Measurements from ENCODE around the gene BOD1L1.
A peak's percentile ranks its signal among the peaks of the same experiment; 100 is the strongest.

BOD1L1 gene

GRCh38 chr4:13558881-13559280, 68.6 kb downstream of the BOD1L1 start:
- ATAC-seq (no peak), DNase-seq (no peak)
- Mint-ChIP-seq H3K4me3 (no peak overlapping the region), H3K4me1 (no peaks in the 10 kb centered on the region), H3K36me3 (ENCODE audit: low read depth) (no peaks in the 10 kb centered on the region), H3K27ac (no peak overlapping the region), H3K9me3 (no peaks in the 10 kb centered on the region), H3K27me3 (peaks cover 17% of the 10 kb centered on the region)

DNA sequence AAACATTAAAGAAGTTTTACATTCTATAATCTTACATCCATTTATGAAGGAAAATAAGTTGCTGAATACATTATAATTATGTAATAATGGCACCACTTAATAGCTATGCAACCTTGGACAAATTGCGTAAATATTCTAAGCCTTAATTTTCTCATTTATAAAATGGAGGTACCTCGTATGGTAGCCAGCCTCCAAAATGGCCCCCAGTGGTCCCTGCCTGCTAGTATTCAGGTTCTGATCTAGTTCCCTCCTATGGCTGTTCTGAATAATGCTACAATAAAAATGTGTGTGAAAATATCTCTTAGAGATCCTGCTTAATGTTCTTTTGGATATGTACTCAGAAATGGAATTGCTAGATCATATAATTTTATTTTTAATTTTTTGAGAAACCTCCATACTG, 72.2 kb downstream of the BOD1L1 start:
- DNase-seq (no peak), ATAC-seq (no peak)
- H3K4me3 Mint-ChIP-seq = no peak overlapping the region
- H3K9me3 Mint-ChIP-seq = no peaks in the 10 kb centered on the region
- H3K36me3 Mint-ChIP-seq (ENCODE audit: low read depth) = no peaks in the 10 kb centered on the region
- H3K4me1 Mint-ChIP-seq = no peaks in the 10 kb centered on the region
- H3K27me3 Mint-ChIP-seq = peaks cover 46% of the 10 kb centered on the region
- no peak overlapping the region for H3K27ac Mint-ChIP-seq

GRCh38 chr4:13553081-13553480, 74.4 kb downstream of the BOD1L1 start:
- Mint-ChIP-seq H3K27ac (no peak overlapping the region), H3K27me3 (peaks cover 60% of the 10 kb centered on the region)

GRCh38 chr4:13548984-13549546, 78.5 kb downstream of the BOD1L1 start:
- Mint-ChIP-seq H3K27ac (no peak overlapping the region), H3K9me3 (peaks cover 5% of the 10 kb centered on the region), H3K36me3 (ENCODE audit: low read depth) (peaks cover 4% of the 10 kb centered on the region), H3K4me3 (peak overlapping the region; percentile 70), H3K4me1 (peaks cover 26% of the 10 kb centered on the region), H3K27me3 (peaks cover 70% of the 10 kb centered on the region)
- DNase-seq (peak; percentile 91), ATAC-seq (peak; percentile 78)

More at GRCh38 chr4:13553081-13553480, 74.4 kb downstream of the BOD1L1 start:
- H3K4me3 Mint-ChIP-seq = no peak overlapping the region
- no peak for ATAC-seq
- H3K9me3 Mint-ChIP-seq = no peaks in the 10 kb centered on the region
- peaks cover 8% of the 10 kb centered on the region for H3K4me1 Mint-ChIP-seq
- no peaks in the 10 kb centered on the region for H3K36me3 Mint-ChIP-seq (ENCODE audit: low read depth)
- DNase-seq = no peak

- H3K27ac Mint-ChIP-seq = no peak overlapping the region
These were observed 79.2 kb downstream of the BOD1L1 start for GRCh38 chr4:13548059-13548983.

DNA sequence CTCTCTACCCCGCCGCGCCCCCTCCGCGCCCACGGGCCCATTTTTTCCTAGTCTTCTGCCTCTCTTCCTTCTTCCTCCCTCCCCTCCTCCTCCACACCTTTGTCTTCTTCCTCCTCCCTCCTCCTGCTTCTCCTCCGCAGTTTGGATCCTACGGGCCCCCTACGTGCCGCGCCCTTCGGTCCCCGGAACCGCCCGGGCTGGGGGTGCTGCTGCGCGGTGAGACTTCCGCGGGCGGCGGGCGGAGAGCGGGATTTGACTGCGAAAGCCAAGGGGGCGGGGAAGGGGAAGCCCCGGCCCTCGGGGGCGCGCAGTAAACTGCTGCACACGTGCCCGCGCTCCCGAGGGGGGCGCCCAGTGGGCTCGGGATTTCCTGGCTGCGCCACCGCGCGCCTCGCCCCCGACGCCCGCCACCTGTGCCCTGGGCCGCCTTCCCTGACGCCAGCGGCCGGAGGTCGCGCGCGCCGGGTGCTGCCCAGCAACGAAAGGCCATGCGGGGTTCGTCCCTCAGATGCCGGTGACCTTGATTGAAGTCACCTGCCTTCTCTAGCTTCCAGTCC, 80.0 kb downstream of the BOD1L1 start:
- no peak for ATAC-seq
- Mint-ChIP-seq H3K4me1 (peaks cover 34% of the 10 kb centered on the region), H3K9me3 (peaks cover 5% of the 10 kb centered on the region), H3K27ac (no peak overlapping the region), H3K4me3 (peak overlapping the region; percentile 79), H3K36me3 (ENCODE audit: low read depth) (peaks cover 7% of the 10 kb centered on the region), H3K27me3 (peaks cover 74% of the 10 kb centered on the region)
- peak; percentile 43 for DNase-seq

More at GRCh38 chr4:13548059-13548983, 79.2 kb downstream of the BOD1L1 start:
- DNase-seq (no peak), ATAC-seq (no peak)
- peaks cover 72% of the 10 kb centered on the region for H3K27me3 Mint-ChIP-seq
- H3K9me3 Mint-ChIP-seq = peaks cover 5% of the 10 kb centered on the region
- peaks cover 5% of the 10 kb centered on the region for H3K36me3 Mint-ChIP-seq (ENCODE audit: low read depth)
- peak overlapping the region; percentile 70 for H3K4me3 Mint-ChIP-seq
- peaks cover 28% of the 10 kb centered on the region for H3K4me1 Mint-ChIP-seq

DNA sequence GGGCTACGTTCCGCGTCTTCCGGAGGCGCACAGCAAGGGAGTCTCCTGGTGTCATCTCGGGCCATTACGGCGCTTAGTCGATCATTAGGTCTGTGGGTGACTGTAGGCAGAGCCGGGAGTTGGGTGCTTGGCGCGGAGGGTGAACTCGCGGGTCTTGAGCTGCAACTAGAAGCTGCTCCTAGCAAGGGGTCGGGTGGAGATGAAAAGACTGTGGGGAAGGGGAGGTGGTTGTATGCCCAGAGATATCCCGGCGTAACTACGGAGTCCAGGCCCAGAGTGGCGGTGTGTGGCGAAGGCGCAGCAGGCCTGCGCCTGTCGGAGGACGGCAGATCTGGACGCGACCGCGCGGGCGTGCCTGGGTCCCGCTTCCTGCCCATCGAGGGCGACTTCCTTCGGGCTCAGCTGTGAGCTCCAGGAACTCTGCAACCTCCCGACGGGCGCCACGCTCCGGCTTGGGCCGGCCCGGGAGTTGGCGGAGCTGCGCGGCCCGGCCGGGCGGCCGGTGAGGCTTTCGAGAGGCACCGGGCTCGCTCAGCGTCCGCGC, 80.5 kb downstream of the BOD1L1 start:
- DNase-seq (peak; percentile 17), ATAC-seq (no peak)
- peaks cover 71% of the 10 kb centered on the region for H3K27me3 Mint-ChIP-seq
- H3K9me3 Mint-ChIP-seq = peaks cover 5% of the 10 kb centered on the region
- peaks cover 7% of the 10 kb centered on the region for H3K36me3 Mint-ChIP-seq (ENCODE audit: low read depth)
- peaks cover 34% of the 10 kb centered on the region for H3K4me1 Mint-ChIP-seq
- peak overlapping the region; percentile 64 for H3K27ac Mint-ChIP-seq
- peak overlapping the region; percentile 79 for H3K4me3 Mint-ChIP-seq

DNA sequence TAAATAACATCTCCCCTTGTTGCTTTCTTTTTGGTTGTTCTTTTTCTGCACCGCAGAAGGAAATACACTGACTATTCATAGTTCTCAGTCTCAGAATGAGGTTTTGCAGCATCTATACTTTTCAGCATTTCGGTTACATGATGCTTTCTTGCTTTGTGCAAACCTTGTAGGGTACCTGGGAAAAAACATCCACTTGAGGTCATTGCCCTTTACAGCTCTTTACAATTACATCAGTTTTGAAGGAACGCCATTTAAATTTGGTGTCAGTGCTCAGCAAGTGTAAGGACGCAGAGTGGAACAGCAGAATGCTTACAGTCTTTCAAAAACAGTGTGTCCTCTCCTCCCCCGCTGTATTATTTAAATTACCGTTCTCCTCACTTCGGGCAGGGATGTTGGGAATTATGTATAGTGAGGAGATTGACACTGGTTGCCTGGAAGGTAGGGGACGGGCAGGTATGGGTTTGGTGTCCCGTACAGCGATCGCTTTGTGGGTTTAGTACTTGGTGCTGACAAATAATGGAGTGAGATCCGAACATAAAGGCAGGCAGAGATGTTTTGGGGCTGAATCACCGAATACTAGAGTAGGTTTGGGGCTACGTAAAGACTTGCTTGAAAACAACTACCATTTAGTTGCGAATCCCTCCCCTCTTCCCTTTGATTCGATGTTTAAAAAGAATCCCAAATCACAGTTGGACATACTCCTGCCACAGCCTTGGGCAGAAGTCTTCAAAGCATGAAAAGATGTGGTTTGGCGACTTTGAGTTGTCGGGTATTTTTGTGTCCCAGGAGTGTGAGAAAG, 81.2 kb downstream of the BOD1L1 start:
- Mint-ChIP-seq H3K4me1 (peaks cover 38% of the 10 kb centered on the region), H3K27me3 (peaks cover 66% of the 10 kb centered on the region), H3K36me3 (ENCODE audit: low read depth) (peaks cover 7% of the 10 kb centered on the region), H3K9me3 (peaks cover 5% of the 10 kb centered on the region), H3K4me3 (peak overlapping the region; percentile 79), H3K27ac (peak overlapping the region; percentile 64)
- DNase-seq (no peak), ATAC-seq (no peak)

- Mint-ChIP-seq H3K36me3 (ENCODE audit: low read depth) (peaks cover 7% of the 10 kb centered on the region), H3K4me1 (peaks cover 44% of the 10 kb centered on the region), H3K27ac (no peak overlapping the region), H3K4me3 (peak overlapping the region; percentile 77), H3K27me3 (peaks cover 68% of the 10 kb centered on the region), H3K9me3 (peaks cover 5% of the 10 kb centered on the region)
- no peak for ATAC-seq
- no peak for DNase-seq
These were observed 82.1 kb downstream of the BOD1L1 start for GRCh38 chr4:13545394-13545808.

DNA sequence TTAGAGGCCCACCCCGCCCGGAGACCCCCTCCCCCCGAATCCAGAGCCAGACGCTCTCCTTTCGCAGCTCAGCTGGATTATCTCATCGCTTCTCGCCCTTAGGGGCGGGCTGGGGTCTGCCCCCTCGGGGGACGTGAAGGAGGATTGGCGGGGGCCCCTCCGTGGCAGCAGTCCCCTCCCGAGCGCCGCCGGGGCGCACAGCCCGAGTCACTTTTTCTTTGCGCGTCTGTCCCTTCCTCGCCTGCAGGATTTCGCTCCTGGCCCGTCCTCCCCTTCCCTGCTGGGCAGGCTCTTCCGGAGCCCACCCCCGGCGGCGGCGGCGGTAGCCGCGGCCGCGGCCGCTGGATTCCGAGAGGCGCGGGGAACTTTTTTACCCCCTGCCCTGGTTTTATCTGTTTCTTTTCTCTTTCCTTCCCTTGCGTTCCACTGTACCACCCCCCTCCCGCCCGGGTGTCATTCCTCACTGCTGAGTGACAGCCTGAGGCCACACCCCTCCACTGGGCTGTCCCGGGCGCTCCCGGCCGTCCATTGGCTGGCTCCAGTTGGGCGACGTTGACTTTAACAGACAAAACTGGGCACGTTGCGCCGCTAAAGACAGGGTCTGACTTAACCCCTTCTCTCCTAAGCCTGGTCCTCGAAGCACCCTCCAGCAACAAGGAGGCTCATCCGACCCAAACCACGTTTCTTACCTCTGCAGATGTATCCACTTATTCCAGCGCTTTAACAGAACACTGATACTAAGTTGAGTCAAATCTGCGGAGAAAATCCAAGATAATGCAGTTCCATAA, 82.7 kb downstream of the BOD1L1 start:
- peaks cover 49% of the 10 kb centered on the region for H3K4me1 Mint-ChIP-seq
- DNase-seq = peak; percentile 64

DNA sequence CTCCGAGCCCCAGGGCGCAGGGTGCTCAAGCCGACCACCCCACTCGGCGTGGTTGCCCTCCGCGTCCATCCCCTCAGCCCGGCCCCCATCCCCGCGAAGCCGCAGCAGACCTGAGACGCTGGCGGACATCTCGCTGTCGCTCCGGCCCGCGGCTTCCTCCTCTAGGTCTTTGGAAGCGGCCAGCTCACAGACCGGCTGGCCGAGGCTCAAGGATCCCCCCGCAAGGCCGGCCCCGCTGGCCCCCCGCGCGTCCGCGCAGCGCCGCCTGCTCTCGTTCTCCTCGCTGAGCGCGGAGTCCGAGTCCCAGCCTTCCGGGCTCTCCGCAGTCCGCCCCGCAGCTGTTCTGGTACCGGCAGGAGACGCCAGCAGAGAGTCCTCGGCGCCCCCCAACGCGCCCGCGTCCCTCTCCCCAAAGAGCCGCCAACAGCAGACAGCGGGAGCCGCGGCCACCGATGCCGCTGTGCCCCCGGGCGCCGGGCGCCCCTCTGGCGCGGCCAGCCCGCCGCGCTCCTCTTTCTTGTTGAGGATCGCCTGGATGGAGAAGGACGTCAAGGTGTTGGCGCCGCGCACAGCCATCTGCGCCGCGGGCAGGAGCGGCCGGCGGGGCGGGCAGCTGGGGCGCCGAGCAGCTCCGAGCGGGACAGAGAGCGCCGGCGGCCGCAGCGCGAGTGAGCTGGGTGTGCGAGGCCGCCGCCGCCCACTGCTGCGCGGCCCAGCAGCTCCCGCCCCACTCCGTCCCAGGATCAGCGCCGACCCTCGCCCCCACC, 83.5 kb downstream of the BOD1L1 start, which contains the start of gene NKX3-2:
NKX3-2 (minus strand) TSS at position 670 of the 767 bp plus-strand sequence; CDS start at position 576, 94 bp downstream.
- peak within 1 kb of the TSS; percentile 77 for H3K4me3 Mint-ChIP-seq
- ATAC-seq (no peak), DNase-seq (peak; percentile 10)
- H3K9me3 Mint-ChIP-seq = peaks cover 5% of the 10 kb centered on the region
- no peak within 1 kb of the TSS for H3K27ac Mint-ChIP-seq
- H3K4me1 Mint-ChIP-seq = peaks cover 49% of the 10 kb centered on the region
- peaks cover 70% of the 10 kb centered on the region for H3K27me3 Mint-ChIP-seq
- H3K36me3 Mint-ChIP-seq (ENCODE audit: low read depth) = peaks cover 7% of the 10 kb centered on the region

More for the DNA sequence above, 82.7 kb downstream of the BOD1L1 start:
- Mint-ChIP-seq H3K27ac (no peak overlapping the region), H3K27me3 (peaks cover 69% of the 10 kb centered on the region), H3K4me3 (peak overlapping the region; percentile 77), H3K36me3 (ENCODE audit: low read depth) (peaks cover 7% of the 10 kb centered on the region), H3K9me3 (peaks cover 5% of the 10 kb centered on the region)
- peak; percentile 71 for ATAC-seq

GRCh38 chr4:13543032-13543838, 84.3 kb downstream of the BOD1L1 start:
- Mint-ChIP-seq H3K36me3 (ENCODE audit: low read depth) (peaks cover 14% of the 10 kb centered on the region), H3K9me3 (peaks cover 11% of the 10 kb centered on the region), H3K27ac (no peak overlapping the region), H3K27me3 (peaks cover 70% of the 10 kb centered on the region), H3K4me1 (peaks cover 51% of the 10 kb centered on the region), H3K4me3 (peak overlapping the region; percentile 50)
- ATAC-seq (no peak), DNase-seq (peak; percentile 7)
